ENCODE data around the gene DPF3.

DPF3 gene

GRCh38 chr14:72613231-72613974 is 280.5 kb downstream of the DPF3 start:
- Histone ChIP-seq H3K9me3 (ENCODE audit: control insufficient read depth, insufficient read depth, low read length) (no peaks in the 10 kb centered on the region), H3K4me3 (ENCODE audit: low read length) (no peak overlapping the region), H3K36me3 (ENCODE audit: control insufficient read depth, low read length) (no peaks in the 10 kb centered on the region), H3K9me2 (replicated peaks; ENCODE audit: control insufficient read depth, low read length) (no peaks in the 10 kb centered on the region), H3K4me1 (ENCODE audit: control insufficient read depth, low read length) (no peaks in the 10 kb centered on the region), H3K27me3 (ENCODE audit: control insufficient read depth, low read length) (no peaks in the 10 kb centered on the region), H4K20me1 (ENCODE audit: control insufficient read depth, insufficient read depth, low read depth, low read length) (no peaks in the 10 kb centered on the region), H3F3A (ENCODE audit: control insufficient read depth, insufficient read depth) (no peaks in the 10 kb centered on the region), H3K27ac (ENCODE audit: low read depth, low read length) (no peak overlapping the region), H3K79me2 (ENCODE audit: control insufficient read depth, low read length) (no peaks in the 10 kb centered on the region), H3K4me2 (ENCODE audit: low read length) (no peak overlapping the region)
- TF ChIP-seq CTCF (IDR thresholded peaks at IDR 0.05; ENCODE audit: low read depth, low read length, poor library complexity, severe bottlenecking) (no peak), EZH2phosphoT487 (IDR thresholded peaks at IDR 0.05; ENCODE audit: borderline replicate concordance, low read length) (no peak)

DNA sequence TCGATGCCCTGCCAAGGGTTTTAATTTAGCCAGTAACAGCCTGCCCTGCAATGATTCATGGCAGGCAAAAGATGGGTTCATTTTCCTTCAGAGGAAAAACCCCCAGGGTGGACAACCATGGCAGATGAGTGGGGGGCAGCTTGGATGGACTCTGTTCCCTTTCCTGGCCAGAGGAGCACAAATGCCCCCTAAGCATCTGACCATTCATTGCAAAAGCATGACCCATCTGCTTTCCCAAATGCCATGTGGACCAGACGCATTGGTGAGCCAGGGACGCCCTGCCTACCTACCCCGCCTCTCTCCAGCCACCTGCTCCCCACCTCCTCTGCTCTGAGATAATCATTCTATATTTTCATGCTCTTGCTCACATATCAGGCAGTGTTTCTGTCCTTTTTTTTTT is 281.9 kb downstream of the DPF3 start:
- Histone ChIP-seq H3K36me3 (ENCODE audit: control insufficient read depth, low read length) (no peaks in the 10 kb centered on the region), H3F3A (ENCODE audit: control insufficient read depth, insufficient read depth) (no peaks in the 10 kb centered on the region)

DNA sequence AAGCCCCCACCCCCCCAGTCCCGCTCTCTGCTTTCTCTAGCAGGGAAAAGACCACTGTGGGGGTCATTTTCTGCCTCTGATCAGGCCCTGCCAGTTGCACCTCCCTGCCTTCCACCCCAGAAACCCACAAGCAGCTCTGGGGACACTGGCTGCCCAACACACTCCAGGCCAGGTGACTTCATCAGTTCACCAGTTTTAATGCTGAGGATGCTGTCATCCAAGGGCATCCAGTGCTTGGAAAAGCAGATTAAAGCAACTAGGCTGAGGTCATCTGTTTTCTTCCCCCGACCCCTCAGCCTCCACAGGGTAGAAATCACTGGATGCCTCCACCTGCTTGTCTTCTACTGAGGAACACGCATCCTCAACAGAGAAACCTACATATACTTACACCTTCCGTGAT is 282.4 kb downstream of the DPF3 start:
- Histone ChIP-seq H3K27me3 (ENCODE audit: control insufficient read depth, low read length) (no peaks in the 10 kb centered on the region), H3K9me2 (replicated peaks; ENCODE audit: control insufficient read depth, low read length) (no peaks in the 10 kb centered on the region), H3K9me3 (ENCODE audit: control insufficient read depth, insufficient read depth, low read length) (no peaks in the 10 kb centered on the region), H3F3A (ENCODE audit: control insufficient read depth, insufficient read depth) (no peaks in the 10 kb centered on the region), H3K36me3 (ENCODE audit: control insufficient read depth, low read length) (no peaks in the 10 kb centered on the region), H3K4me3 (ENCODE audit: low read length) (no peak overlapping the region), H3K4me2 (ENCODE audit: low read length) (no peak overlapping the region), H3K4me1 (ENCODE audit: control insufficient read depth, low read length) (no peaks in the 10 kb centered on the region), H4K20me1 (ENCODE audit: control insufficient read depth, insufficient read depth, low read depth, low read length) (no peaks in the 10 kb centered on the region), H3K79me2 (ENCODE audit: control insufficient read depth, low read length) (no peaks in the 10 kb centered on the region), H3K27ac (ENCODE audit: low read depth, low read length) (no peak overlapping the region)
- TF ChIP-seq EZH2phosphoT487 (IDR thresholded peaks at IDR 0.05; ENCODE audit: borderline replicate concordance, low read length) (no peak), CTCF (IDR thresholded peaks at IDR 0.05; ENCODE audit: low read depth, low read length, poor library complexity, severe bottlenecking) (no peak)

More for the DNA sequence above, 281.9 kb downstream of the DPF3 start:
- Histone ChIP-seq H3K4me3 (ENCODE audit: low read length) (no peak overlapping the region), H3K4me2 (ENCODE audit: low read length) (no peak overlapping the region), H3K4me1 (ENCODE audit: control insufficient read depth, low read length) (no peaks in the 10 kb centered on the region), H3K27me3 (ENCODE audit: control insufficient read depth, low read length) (no peaks in the 10 kb centered on the region), H3K27ac (ENCODE audit: low read depth, low read length) (no peak overlapping the region), H4K20me1 (ENCODE audit: control insufficient read depth, insufficient read depth, low read depth, low read length) (no peaks in the 10 kb centered on the region), H3K9me3 (ENCODE audit: control insufficient read depth, insufficient read depth, low read length) (no peaks in the 10 kb centered on the region), H3K9me2 (replicated peaks; ENCODE audit: control insufficient read depth, low read length) (no peaks in the 10 kb centered on the region), H3K79me2 (ENCODE audit: control insufficient read depth, low read length) (no peaks in the 10 kb centered on the region)
- no peak for TF ChIP-seq CTCF (IDR thresholded peaks at IDR 0.05; ENCODE audit: low read depth, low read length, poor library complexity, severe bottlenecking)
- TF ChIP-seq EZH2phosphoT487 (IDR thresholded peaks at IDR 0.05; ENCODE audit: borderline replicate concordance, low read length), result no peak
